HG02571 (cell line): ENCODE data around the gene MSLN.
"Not testable (repeated sequence)": the region's sequence is repeated elsewhere in the genome, so short reads cannot be mapped to it uniquely, and the experiment has no call there.

Experiments used
- ATAC-seq: cut with Tn5 transposase; IDR thresholded peaks from one replicate; pipeline ENCODE4 v1.9.1; 2021; ENCODE audit warnings: mild to moderate bottlenecking, moderate library complexity; ENCODE audit not compliant: unreplicated experiment

Gene MSLN

DNA sequence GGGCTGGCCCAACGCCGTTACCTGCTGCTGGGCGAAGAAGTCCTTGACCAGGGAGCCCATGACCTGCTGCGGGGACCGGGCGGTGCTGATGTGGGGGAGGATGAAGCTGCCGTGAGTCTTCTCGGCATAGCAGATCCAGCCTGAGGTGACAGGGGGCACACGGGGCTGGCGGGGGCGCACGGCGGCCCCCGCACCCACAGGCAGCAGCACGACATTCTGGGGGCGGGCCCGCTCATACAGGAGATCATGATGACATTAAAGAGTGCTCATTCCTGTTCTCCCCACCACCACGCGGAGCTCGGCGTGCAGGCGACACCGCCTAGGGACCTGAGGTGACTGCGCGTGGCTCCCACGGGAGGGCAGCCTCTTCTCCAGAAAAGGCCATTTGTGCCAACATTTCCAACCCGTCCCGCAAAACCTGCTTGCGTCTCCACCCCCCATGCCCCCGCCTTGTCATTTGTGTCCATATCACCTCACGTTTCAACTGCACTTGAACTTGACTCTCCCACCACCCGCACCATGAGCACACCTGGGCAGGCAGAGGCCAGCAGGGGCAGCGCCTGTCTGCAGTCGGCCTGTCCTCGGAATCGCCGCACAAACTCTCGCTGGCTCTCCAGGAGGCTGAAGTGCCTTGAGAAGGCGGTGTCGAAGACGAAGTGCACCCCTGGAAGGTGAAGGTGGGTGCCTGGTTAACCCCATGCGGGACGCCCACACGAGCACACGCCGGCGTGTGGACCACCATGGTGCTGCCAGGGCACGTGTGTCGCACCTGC is 26.1 kb upstream of the MSLN start:
- no peak for ATAC-seq

GRCh38 chr16:734981-735881 is 25.3 kb upstream of the MSLN start:
- no peak for ATAC-seq

GRCh38 chr16:735982-736453 is 24.5 kb upstream of the MSLN start:
- ATAC-seq = no peak

GRCh38 chr16:736936-737481 is 23.5 kb upstream of the MSLN start:
- no peak for ATAC-seq

DNA sequence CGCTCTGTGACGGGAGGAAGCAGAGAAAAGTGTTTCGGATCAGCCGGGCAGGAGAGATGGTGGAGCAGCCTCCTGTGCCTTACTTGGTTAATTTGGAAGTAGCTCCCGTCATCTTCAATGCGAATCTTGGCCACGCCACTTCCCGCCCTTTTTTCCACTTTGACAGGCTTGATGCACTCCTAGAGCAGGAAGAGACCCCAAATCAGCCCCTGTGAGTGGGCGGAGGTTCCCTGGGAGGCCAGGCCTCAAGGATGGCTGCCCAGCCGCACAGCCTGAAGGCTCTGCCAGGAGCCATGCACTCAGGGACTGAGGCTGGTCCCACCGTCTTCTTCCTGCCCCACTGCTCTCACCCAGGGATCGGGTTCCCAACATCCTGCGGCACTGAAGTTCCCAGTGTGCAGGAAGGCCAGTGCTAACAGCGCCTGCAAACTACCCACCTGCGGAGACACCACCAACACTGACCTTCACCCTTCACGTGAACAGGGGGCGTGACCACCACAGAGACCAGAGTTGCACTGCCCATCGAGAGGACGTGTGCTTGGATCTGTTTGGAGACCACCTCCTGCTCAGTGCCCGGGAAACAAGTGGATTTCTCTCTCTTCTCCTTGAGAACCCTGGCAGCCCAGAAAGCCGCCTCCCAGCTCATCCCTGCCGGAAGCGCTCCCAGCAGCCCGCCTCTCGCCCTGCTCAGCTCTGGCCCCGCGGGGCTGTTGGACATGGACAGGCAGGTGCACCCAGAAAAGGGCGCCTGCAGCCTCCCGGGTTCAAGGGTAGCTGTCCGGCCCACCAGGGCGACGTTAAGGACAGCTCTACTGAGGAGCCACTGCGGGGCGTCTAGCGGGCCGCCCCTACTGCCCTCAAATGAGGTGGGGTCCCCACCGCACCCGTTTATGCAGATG is 20.7 kb upstream of the MSLN start:
- ATAC-seq = no peak

DNA sequence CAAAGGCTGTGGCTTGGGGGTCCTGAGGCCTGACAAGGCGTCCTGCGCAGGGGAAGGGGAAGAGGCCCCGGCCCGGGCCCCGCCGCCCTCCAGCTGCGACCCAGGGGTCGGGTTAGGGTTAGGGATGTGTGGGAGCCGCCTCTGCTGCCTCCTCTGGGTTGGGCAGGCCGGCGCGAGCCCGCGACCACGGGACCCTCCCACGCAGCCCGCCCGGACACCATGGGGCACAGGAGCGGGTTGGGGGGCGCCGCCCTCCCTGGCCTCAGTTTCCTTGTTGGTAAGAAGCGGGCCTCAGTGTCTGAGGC is 20.1 kb upstream of the MSLN start:
- ATAC-seq = no peak

GRCh38 chr16:740764-741505 is 19.6 kb upstream of the MSLN start, which contains the start of gene CIAO3:
Gene CIAO3 (minus strand): TSS chr16:740997. CDS start chr16:740985, 12 bp downstream.
- peak; percentile 71 for ATAC-seq

DNA sequence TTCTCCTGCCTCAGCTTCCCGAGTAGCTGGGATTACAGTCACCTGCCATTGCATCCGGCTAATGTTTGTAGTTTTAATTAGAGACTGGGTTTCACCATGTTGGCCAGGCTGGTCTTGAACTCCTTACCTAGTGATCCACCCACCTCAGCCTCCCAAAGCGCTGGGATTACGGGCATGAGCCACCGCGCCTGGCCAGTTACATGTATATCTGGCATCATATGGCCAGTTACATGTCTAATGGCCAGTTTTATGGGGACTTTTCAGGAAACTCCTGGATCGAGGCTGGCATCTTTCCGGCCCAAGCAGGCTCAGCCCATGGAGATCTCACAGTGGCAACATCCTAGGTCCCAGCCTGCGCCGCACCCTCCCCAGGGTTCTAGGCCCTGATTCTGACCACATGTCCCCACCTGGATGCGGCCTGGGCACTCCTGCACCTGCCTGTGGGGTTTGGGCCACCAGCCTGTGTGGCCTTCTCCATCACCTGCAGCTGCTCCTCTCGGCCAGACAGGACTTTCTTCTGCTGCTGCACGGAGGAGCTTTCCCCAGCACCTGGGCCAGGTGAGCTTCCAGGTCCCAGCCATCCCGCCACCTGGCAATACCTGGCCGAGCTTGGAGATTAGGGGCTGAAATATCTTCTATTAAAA is 18.4 kb upstream of the MSLN start:
- no peak for ATAC-seq

GRCh38 chr16:742894-743293 is 17.6 kb upstream of the MSLN start:
- ATAC-seq = not testable (repeated sequence)

DNA sequence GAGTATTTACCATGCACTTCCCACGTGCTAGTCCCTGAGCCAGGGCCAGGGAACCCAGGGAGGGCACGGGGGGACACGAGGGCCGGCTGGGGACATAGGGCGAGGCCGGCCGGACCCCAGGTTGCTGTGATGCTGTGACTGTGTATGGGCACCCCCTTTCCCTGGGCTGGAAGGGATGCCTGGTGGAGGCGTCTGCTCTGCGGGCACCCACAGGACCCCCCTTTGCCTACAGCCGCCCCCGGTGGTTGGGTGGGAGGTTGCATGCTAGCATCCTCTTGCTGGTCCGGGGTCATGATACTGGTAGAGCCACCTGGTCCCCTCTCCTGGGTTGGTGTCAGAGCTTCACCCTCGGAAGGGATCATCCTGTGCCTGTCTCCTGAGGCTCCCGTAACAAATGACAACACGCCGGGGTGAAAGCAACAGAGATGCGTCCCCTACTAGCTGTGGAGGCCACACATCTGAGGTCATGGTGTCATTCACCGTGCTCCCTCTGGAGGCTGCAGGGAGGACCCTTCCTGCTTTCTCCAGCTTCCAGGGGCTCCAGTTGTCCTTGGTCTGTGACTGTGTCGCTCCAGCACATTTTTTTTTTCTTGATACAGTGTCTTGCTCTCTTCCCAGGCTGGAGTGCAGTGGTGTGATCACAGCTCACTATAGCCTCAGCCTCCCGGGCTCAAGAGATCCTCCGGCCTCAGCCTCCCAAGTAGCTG is 16.6 kb upstream of the MSLN start:
- ATAC-seq = no peak

- ATAC-seq = no peak
Observed at GRCh38 chr16:745739-746138, 14.8 kb upstream of the MSLN start.

DNA sequence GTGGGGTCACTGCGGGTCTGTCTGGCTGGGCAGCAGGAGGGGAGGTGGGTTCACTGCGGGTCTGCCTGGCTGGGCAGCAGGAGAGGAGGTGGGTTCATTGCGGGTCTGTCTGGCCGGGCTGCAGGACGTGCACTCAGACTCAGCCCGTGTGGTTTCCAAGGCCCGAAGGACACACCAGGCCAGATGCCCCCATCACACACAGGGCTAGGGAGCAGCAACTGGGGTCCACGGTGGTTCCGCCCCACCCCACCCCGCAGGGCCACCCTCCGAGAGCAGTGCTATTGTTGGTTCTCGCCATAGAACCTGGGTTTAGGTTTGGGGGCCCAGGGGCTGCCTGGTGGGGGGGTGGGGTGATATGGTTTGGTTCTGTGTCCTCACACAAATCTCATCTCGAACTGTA is 13.9 kb upstream of the MSLN start:
- no peak for ATAC-seq

DNA sequence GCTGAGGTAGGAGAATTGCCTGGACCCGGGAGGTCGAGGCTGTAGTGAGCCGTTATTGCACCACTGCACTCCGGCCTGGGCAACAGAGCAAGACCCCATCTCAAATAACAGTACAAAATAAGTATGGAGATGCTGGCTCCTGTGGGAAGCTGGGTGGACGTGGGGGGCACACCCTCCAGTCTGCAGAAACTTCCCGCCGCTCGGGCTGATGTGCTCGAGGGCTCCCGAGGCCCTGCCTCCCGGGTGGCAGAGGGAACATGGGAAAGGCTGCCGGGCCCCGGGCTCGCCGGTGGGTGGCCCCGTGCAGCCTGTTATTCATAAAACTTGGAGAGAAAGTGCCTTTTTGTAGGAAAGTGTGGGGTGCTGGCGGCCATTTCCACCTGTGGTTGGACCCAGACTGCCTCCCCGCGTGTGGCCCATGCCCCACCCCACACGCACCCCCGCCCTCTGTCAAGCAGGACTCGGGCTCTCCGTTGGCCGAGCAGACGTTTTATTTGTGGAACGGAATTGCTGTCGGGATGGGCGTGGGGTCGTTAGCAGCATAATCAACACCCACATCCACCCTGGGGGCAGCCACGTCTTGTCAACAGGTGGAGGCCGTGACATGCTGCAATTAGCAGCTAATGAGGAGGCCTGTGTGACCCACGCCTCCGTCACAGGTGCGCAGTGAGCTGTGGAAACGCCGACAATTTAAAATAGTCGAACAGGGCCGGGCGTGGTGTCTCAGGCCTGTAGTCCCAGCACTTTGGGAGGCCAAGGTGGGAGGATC is 12.4 kb upstream of the MSLN start:
- ATAC-seq = no peak

GRCh38 chr16:749010-749409 is 11.5 kb upstream of the MSLN start:
- no peak for ATAC-seq

DNA sequence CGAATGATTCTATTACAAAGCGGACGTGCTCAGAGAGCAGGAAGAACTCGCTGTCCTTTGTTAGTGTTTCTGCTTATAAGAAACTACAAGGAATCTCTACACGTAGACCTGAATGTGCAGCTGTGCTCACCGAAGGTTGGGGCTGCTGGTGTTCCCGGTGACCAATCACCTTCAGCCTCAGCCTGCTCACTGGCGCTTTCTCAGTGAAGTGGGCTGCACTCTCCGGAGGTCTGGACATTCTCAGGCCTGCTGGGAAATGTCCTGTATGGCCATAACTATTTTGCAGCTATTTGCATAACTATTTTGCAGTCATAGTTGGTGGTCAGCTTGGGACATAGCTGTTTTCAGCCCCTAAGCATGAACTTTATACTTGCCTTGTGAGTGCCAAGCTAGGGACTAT is 10.0 kb upstream of the MSLN start:
- ATAC-seq = no peak

GRCh38 chr16:751152-752006 is 9.2 kb upstream of the MSLN start:
- ATAC-seq = no peak

DNA sequence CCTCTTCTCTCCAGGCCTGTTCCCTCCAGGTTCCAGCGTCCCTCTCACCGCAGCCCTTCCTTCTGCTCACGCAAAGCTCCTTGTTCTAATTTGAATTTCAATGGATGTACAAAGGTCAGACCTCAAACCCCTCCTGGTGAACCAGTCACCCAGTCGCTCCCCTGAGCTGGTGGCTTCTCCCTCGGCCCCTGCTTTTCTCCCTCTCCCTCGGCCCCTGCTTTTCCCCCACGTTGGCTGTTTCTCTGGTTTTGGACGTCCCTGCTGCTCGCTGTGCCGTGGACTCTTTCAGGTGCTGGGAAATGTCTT is 8.6 kb upstream of the MSLN start:
- ATAC-seq = no peak
